NCI-H526 treated with DMSO at 0.1 percent for 48 hours (cell line): Measurements from ENCODE around the gene PHF1.
A peak's percentile ranks its signal among the peaks of the same experiment; 100 is the strongest.
"Not testable (repeated sequence)": the region's sequence is repeated elsewhere in the genome, so short reads cannot be mapped to it uniquely, and the experiment has no call there.

Source experiments
- DNase-seq: peaks from one replicate; lab custom pipeline; 2025; lab: John Stamatoyannopoulos, UW

Gene PHF1

DNA sequence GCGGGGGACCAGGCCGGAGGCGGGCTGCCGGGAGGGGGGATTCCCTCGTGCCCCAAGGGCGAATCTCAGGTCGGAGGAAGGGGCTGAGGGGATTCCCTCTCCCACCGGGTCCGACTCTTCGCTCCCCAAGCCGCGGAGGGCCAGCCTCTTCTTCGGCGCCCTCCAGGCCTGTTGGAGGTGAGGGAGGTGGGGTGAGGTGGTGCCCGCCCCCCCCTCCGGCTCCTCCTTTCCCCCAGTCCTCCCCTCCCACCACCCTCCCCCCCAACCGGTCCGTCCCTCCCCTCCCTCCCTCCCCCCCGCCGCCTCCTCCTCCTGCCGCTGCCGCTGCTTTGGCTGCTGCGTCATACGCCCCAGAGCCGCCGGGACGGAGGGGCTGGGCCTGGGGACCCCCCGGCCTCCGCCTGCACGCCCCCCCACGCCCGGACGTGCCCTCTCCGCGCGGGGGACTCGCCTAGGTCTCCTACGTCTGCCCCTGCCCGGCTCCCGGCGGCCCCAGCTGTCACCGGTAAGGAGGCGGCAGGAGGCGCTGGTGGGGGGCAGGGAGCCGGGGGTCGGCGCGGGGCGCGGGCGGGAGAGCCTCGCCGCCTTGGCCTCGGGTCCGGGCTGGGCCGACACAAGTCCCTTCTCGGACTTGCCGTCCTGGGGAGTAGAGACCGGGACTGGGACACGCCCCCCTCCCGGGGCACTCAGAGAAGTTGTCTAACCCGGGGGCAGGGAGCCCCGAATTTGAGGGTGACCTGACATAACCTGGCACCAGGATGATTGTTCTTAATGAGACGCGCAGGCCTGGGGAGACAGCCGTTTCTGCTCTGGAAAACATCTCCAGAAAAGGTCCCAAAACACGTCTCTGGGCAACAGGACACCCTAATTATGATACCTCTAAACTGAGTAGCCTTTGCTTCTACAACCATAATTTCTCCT is at the start of gene PHF1:
Gene PHF1, plus strand, starts transcription at position 304 of the 921 bp plus-strand sequence. CDS start 1,250 bp downstream, outside the sequence.
- peak; percentile 57 for DNase-seq

DNA sequence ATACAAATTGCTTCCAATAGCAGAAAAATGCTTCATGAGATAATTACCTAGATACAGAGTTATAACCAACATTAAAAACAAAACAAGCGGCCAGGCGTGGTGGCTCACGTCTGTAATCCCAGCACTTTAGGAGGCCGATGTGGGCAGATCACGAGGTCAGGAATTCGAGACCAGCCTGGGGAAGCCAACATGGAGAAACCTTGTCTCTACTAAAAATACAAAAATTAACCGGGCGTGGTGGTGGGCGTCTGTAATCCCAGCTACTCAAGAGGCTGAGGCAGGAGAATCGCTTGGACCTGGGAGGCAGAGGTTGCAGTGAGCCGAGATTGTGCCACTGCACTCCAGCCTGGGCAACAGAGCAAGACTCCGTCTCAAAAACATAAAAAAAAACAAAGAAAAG is 47.3 kb upstream of the PHF1 start:
- not testable (repeated sequence) for DNase-seq

DNA sequence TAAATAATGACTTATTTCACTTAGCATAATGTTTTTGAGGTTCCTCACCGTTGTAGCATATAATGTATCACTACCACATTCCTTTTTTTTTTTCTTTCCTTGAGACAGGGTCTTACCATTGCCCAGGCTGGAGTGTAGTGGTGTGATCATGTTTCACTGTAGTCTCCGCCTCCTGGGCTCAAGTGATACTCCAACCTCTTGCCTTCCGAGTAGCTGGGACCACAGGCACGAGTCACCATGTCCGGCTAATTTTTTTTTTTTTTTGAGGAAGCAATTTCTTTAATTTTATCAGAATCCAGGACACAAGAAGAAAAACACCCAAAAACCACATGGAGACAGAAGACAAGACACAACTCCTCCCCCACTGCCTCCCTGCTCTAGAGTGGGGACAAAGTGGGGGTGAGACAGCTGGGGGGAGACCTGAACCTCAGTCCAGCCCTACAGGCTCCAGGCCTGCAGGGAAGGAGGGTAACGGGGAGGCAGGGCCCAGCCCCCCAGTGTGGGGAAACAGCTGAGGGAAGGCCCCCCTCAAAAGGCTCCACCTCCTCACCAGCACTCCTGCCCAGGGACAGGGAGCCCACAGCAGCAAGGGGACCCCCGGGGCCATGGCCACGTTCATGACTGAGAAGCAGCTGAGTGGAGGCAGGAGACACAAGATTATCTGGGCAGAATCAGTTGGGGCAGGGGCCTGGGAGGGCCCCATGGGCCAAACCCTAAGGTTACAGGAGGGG is 46.2 kb upstream of the PHF1 start:
- DNase-seq: not testable (repeated sequence)

DNA sequence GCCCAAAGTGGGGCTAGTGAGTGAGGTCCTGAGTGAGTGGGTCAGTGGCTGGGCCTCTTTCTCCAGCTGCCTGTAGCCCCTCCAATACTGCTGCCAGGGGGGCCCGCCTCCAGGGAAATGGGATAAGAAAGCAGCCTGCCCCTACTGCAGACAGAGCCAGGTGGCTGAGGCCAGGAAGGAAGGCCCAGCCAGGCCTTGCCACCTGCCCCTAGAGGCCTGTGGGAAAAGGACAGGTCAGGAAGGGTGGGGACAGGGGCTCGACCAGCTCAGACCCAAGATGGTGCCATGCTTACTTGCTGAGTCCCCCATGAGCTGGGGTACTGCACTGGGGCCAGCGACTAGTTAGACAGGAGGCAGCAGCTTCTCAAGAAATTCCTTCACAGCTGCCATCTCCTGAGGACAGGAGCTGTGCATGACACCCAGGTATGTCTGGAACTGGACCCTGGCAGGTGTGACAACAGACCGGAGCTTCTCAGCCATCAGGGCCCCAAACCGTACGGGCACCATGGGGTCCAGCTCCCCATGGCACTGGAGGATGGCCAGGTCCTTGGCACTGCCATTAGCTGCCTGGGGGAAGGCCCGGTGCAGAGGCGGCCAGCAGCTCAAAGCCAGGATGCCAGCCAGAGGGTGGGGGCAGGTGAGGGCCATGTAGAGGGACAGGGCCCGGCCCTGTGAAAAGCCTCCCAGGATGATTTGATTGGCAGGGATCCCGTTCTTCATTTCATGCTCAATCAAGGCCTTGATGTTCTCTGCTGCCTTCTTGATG is 45.4 kb upstream of the PHF1 start:
- not testable (repeated sequence) for DNase-seq

DNA sequence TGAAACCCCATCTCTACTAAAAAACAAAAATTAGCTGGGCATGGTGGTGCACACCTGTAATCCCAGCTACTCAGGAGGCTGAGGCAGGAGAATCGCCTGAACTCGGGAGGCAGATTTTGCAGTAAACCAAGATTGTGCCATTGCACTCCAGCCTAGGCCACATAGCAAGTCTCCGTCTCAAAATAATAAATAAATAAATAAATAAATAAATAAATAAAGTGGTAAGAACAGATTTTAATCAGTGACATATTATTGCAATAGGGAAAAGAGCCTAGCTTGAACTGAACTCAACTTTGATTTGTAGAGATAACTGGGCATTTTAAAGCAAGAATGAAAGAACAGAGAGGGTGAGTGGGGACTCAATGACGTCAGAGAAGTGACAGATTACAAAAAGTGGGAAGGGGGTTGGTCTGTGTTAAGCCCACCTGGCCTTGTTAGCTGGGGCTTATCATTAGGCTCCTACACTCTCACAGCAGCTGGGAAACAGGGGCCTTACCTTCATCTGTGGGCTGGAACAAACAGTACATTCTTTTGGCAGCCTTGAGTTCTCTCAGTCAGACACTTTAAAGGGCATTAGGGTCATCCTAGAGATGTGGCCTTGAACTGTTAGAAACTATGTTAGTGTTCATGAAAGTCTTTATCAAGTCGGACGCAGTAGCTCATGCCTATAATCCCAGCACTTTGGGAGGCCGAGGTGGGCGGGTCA is 43.7 kb upstream of the PHF1 start:
- no peak for DNase-seq

DNA sequence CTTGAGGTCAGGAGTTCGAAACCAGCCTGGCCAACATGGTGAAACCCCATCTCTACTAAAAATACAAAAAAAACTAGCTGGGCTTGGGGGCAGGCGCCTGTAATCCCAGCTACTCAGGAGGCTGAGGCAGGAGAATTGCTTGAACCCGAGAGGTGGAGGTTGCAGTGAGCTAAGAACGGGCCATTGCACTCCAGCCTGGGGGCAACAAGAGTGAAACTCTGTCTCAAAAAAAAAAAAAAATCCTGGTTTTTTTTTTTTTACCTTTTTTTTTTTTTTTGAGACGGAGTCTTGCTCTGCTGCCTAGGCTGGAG is 43.1 kb upstream of the PHF1 start:
- DNase-seq: not testable (repeated sequence)

DNA sequence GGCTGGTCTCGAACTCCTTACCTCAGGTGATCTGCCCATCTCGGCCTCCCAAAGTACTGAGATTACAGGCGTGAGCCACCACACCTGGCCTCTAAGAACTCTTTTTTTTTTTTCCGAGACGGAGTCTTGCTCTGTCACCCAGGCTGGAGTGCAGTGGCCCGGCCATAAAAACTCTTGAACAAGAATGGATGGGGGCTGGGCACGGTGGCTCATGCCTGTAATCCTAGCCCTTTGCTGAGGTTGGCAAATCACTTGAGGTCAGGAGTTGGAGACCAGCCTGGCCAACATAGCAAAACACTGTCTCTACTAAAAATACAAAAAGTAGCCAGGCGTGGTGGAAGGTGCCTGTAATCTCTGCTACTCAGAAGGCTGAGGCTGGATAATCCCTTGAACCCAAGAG is 38.9 kb upstream of the PHF1 start:
- DNase-seq: not testable (repeated sequence)

DNA sequence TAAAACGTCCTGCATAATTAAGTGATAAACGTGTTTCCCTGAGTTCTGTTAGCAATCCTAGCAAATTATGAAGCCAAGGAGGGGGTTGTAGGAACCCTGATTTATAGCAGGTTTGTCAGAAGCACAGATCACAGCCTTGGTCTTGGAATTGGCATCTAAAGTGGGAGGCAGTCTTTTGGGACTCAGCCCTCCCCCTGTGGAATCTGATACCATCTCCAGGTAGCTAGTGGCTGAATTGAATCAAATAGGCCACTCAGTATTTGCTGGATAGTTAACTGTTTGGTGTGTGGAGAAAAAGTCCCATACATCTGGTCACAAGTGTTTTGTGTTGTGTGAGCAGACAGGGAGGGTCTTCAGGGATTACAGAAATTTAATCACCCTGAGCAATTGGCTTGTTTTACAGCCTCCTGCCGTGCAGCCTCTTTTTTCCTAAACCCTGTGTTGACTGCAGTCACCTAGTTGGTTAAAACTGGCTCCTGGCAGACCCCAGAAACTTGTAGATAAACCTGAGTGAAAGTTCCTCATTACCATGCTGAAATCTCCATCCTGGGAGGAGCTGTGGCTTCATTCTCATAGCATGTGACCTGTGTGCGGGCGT is 38.2 kb upstream of the PHF1 start:
- no peak for DNase-seq

DNA sequence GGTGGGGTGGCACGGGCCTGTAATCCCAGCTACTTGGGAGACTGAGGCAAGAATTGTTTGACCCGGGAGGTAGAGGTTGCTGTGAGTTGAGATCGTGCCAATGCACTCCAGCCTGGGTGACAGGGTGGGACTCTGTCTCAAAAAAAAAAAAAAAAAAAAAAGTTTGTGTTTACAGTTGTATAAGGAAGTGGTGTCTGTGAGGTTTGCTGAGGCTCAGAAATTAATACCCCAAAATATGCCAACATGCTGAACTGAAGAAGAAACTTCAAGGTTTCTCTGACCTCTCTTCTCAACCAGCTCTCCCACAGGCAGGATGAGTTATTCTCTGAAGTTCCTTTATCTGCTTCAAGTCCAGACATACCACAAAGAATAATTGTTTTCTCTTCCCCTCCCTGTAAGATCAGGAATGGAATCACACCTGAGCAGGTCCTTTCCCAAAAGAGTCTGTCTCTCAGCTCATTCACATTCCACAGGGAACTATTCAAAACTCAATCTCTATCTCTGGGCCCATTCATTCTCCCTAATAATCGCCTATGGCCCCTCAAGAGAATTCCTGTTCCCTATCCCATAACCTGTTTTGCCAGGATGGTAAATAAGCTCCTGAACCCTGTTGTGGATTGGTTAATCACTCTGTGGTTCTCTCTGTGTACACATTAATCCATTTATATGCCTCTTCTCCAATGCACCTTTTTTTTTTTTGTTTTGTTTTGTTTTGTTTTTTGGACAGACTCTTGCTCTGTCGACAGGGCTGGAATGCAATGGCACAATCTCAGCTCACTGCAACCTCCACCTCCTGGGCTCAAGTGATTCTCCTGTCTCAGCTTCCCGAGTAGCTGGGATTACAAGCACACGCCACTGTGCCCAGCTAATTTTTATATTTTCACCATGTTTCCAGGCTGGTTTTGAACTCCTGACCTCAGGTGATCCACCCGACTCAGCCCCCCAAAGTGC is 36.6 kb upstream of the PHF1 start:
- no peak for DNase-seq

DNA sequence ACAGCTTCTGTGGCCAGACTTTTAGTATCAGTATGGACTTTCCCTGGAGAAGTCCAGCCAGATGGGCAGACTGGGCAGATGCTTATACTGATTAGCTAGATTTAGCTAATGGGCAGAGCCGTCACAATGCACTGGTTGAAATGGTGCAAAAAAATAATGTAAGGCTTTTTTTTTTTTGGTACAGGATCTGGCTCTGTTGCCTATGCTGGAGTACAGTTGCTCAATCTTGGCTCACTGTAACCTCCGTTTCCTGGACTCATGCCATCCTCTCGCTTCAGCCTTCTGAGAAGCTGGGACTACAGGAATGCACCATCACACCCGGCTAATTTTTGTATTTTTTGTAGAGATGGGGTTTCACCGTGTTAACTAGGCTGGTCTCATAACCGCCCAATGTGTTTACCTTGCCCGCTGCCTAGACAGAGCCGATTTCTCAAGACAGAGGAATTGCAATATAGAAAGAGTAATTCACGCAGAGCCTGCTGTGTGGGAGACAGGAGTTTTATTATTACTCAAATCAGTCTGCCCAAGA is 35.6 kb upstream of the PHF1 start:
- DNase-seq: no peak

DNA sequence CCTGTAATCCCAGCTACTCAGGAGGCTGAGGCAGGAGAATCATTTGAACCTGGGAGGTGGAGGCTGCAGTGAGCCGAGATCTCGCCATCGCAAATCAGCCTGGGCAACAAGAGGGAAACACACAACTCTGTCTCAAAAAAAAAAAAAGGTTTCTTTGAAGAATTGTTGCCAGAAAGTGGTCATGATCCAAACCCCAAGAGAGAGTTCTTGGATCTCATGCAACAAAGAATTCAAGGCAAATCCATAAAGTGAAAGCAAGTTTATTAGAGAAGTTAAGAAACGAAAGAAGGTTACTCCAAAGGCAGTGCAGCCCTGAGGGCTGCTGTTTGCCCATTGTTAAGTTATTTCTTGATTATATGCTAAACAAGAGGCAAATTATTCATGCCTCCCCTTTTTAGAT is 33.6 kb upstream of the PHF1 start:
- no peak for DNase-seq

DNA sequence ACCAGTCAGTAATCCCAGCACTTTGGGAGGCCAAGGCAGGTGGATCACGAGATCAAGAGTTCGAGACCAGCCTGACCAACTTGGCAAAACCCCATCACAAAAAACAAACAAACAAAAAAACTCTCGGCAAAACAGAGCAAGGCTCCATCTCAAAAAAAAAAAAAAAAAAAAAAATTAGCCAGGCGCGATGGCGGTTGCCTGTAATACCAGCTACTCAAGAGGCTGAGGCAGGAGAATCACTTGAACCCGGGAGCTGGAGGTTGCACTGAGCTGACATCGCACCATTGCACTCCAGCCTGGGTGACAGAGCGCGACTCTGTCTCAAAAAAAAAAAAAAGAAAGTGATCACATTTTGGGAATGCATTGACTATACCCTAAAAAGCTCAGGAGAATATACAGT is 31.6 kb upstream of the PHF1 start:
- not testable (repeated sequence) for DNase-seq

DNA sequence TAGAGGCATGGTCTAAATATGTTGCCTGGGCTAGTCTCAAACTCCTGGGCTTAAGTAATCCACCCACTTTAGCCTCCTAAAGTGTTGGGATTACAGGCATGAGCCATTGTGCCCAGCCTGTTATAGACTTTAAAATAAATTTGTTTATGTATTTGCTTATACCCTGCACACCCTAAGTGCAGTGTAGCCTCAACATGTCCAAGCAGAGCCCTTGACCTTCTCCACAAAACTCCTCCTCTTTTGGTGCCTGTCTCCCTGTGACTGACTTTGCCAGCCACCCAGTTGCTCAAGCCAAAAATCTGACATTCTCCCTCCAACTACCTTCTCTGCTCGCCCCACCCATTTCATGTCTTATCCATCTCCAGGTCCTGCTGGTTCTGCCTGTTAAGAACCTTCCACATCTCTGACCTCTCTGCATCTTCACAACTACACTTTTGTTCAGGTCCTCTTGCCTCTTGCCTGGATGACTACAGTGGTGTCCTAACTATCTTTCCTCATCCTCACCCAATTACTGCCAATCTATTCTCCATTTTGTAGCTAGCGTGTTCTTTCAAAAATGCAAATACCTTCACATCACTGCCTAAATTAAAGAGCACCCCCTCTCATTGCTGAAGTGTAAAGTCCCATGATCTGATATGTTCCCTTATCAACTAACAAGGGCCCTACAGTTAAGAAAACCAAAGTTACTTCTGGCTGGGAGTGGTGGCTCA is 30.4 kb upstream of the PHF1 start:
- no peak for DNase-seq

DNA sequence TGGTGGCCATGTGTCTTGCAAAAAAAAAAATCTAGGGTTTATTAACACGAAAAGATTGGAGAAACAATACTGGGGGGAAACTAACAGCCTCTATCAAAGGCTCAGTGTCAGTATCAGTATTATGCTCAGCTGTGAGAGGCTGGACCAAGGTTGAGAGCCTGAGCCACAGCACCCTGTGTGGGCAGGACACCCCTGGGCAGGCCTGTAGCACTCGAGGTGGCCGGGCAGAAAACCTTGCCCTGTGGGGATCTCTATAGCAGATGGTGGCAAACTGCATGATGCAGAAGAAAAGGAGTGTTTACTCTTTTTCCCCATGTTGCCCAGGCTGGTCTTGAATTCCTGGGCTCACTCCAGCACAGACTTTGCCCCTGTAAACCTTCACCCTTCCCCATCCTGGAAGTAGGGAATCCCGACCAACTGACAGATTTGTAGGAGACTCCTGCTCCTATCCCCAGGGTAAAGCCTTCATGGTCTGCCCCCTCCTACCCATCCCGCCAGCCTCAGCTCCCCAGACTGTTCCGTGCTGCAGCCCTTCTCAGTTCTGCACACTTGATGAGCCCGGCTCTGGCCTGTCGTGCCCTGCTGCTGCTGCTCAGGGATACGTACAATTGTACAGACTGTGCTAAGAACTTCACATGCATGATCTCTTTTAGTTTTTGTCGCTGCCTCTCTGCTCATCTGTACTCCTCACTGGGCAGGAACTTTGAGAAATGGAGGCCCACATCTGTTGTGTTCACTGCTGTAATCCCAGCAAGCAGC is 27.2 kb upstream of the PHF1 start:
- DNase-seq: no peak

DNA sequence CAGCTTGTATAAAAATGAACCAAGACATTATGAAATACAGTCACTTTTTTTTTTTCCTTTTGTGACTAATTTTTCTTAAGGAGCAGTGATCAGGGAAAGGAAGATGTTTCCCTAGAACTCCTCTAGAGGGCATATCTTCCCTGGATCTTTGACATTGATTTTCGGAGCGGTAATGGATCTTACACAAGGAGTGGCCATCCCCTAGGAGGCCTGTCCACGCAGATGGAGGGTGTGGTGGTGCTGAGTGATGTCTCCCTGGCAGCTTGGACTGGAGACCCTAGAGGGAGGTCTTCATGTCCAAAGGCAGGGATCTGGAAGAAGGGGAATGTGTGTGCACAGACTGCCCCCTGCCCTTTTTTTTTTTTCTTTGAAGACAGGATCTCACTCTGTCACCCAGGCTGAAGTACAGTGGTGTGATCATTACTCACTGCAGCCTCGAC is 26.2 kb upstream of the PHF1 start:
- DNase-seq: no peak

DNA sequence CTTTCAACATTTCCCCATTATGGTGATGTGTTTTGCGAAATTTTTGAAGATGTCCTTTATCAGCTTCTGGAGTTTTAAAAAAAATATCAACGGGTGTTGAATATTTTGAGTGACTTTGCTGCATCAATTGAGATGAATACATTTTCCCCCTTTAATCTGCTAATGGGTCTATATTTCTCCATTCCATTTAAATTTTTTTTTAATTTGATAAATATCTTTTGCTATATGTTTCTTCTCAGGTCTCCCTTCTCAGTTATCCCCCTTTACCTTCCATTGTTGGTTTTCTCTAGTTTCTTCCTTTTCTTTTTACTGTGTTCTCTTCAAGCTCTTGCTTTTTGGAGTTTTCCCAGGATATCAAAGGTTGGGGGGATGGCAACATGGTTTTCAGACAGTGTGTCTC is 20.6 kb upstream of the PHF1 start:
- DNase-seq: no peak

DNA sequence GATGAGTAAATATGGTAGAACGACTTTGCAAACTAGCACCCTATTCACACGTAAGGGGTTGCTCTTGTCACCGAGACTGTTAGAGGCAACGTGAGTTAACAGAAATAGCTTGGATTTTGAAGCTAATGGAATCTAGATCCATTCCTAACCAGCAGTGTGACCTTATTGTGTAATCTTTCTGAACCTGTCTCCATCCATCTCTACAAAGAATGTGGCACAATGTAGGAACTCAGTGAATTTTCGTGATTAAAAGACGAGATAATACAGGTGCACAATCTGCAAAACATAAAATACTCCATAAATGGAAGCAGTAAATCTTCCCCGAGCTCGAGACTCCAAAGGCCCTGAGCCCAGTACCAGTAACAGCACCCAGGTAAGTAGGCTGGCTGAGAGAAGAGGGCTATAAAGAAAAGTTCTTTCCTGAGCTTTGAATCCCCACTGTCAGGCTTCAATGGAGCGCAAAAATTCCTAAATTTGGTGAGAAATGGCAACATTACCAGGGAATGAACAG is 20.0 kb upstream of the PHF1 start:
- DNase-seq: no peak

DNA sequence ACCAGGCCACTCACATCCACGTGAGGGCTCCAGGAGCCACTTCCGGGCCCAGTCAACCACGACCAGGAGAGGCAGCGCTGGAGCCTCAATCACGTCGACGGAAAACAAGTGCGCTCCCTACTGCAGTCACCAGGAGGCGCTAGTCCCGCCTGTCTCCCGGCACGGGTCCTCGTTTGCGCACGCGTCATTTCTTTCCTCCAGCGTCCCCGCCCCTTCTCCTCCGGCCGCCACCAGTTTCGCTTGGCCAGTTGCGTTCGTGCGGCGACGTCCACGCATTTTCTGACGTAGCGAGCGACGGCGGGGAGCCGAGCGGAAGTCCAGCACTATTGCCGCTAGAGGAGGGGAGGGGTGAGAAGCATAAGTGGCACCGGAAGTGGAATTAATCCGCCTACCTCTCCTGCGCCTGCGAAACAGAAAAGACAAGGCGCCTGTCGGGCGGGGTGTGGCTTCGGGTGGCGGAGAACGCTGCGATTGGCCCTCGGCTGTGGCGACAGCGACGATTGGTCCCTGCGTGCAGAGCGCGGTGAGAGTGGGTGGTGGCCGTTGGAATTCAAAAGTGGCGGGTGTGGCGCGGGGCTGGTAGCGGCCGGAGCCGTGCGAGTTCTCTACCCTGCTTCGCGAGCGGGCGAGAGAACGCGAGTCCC is 19.4 kb upstream of the PHF1 start, which contains the start of gene KIFC1:
Gene KIFC1, plus strand, starts transcription at position 546 of the 644 bp plus-strand sequence. CDS start 163 bp downstream, outside the sequence.
- peak; percentile 99 for DNase-seq
